Mammary epithelial cell (primary cell): Measurements from ENCODE around the gene AMN1.

ENCODE experiments used
- EZH2 ChIP-seq: IDR thresholded peaks from 2 replicates; pipeline ENCODE4 v1.6.1; 2012; ENCODE audit warnings: low read length, inconsistent platforms, borderline replicate concordance
- TF ChIP-seq, protein P1 (sequence below), 2 donors: IDR thresholded peaks in 1 of 2; conservative IDR thresholded peaks in 1 of 2; 2 replicates each; pipeline ENCODE4 v1.5.1; 2011 to 2012; ENCODE audit warnings: inconsistent platforms in 2 of 2, low read length in 2 of 2, mild to moderate bottlenecking in 2 of 2, control low read depth in 1 of 2, low read depth in 1 of 2; ENCODE audit not compliant: insufficient read depth in 1 of 2; ENCODE audit errors: extremely low read depth in 1 of 2

DNA sequence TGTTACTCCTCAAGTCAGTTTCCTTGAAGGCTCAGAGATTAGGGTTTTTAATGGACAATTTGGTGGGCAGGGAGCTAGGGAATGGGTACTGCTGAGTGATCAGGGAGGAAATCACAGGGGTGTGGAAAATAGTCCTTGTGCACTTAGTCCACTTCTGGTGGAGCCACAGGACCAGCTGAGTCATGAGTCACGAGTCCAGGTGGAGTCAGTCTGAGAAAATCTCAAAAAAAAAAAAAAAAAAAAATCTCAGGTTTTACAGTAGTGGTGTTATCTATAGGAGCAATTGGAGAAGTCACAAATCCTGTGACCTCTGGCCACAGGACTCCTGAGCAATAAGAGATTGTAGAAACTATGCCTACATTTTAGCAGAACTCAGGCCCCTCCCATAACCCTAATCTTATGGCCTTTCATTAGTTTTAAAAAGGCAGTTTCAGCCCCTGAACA is 28.2 kb upstream of the AMN1 start:
- TF ChIP-seq, protein P1, sequence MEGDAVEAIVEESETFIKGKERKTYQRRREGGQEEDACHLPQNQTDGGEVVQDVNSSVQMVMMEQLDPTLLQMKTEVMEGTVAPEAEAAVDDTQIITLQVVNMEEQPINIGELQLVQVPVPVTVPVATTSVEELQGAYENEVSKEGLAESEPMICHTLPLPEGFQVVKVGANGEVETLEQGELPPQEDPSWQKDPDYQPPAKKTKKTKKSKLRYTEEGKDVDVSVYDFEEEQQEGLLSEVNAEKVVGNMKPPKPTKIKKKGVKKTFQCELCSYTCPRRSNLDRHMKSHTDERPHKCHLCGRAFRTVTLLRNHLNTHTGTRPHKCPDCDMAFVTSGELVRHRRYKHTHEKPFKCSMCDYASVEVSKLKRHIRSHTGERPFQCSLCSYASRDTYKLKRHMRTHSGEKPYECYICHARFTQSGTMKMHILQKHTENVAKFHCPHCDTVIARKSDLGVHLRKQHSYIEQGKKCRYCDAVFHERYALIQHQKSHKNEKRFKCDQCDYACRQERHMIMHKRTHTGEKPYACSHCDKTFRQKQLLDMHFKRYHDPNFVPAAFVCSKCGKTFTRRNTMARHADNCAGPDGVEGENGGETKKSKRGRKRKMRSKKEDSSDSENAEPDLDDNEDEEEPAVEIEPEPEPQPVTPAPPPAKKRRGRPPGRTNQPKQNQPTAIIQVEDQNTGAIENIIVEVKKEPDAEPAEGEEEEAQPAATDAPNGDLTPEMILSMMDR (conservative IDR thresholded peaks at IDR 0.05 in 1 of 2, IDR thresholded peaks at IDR 0.05 in 1 of 2; ENCODE audit: extremely low read depth in 1 of 2, insufficient read depth in 1 of 2, low read depth in 1 of 2, low read length in 2 of 2) = no peak
- TF ChIP-seq EZH2 = no peak
